HEK293 (cell line): Measurements from ENCODE around the gene RABIF.

Experiments
- GLI4 ChIP-seq: fragments of 450-650 bp; formaldehyde crosslinking; IDR thresholded peaks from 2 replicates; pipeline ENCODE4 v1.5.1; 2016; ENCODE audit warnings: missing biosample characterization, missing genetic modification characterization
- GLIS1 ChIP-seq: fragments of 450-650 bp; formaldehyde crosslinking; IDR thresholded peaks from 2 replicates; pipeline ENCODE4 v1.5.1; 2016; ENCODE audit warnings: missing biosample characterization, missing genetic modification characterization
- KLF16 ChIP-seq: fragments of 450-650 bp; formaldehyde crosslinking; IDR thresholded peaks from 2 replicates; pipeline ENCODE4 v1.5.1; 2017; ENCODE audit warnings: missing biosample characterization, missing genetic modification characterization
- KLF8 ChIP-seq: fragments of 450-650 bp; formaldehyde crosslinking; IDR thresholded peaks from 2 replicates; pipeline ENCODE4 v1.5.1; 2016; ENCODE audit warnings: missing biosample characterization, missing genetic modification characterization
- KLF9 ChIP-seq: fragments of 450-650 bp; formaldehyde crosslinking; IDR thresholded peaks from 2 replicates; pipeline ENCODE4 v1.5.1; 2016; ENCODE audit warnings: missing biosample characterization, missing genetic modification characterization, low read depth
- MZF1 ChIP-seq: fragments of 450-650 bp; formaldehyde crosslinking; IDR thresholded peaks from 2 replicates; pipeline ENCODE4 v1.5.1; 2017; ENCODE audit warnings: missing biosample characterization, missing genetic modification characterization, borderline replicate concordance
- OSR2 ChIP-seq: fragments of 450-650 bp; formaldehyde crosslinking; IDR thresholded peaks from 2 replicates; pipeline ENCODE4 v1.5.1; 2016; ENCODE audit warnings: missing biosample characterization, missing genetic modification characterization
- OVOL3 ChIP-seq: fragments of 450-650 bp; formaldehyde crosslinking; IDR thresholded peaks from 2 replicates; pipeline ENCODE4 v1.5.1; 2016; ENCODE audit warnings: missing biosample characterization, missing genetic modification characterization
- PRDM1 ChIP-seq: fragments of 450-650 bp; formaldehyde crosslinking; IDR thresholded peaks from 2 replicates; pipeline ENCODE4; 2016; ENCODE audit warnings: missing biosample characterization, missing genetic modification characterization
- SETDB1 ChIP-seq: IDR thresholded peaks from one replicate; pipeline ENCODE4 v1.6.1; 2017; ENCODE audit warnings: mild to moderate bottlenecking, low read length, moderate library complexity, mixed read lengths; ENCODE audit not compliant: insufficient read length
- TCF7L2 ChIP-seq: IDR thresholded peaks from 2 replicates; pipeline ENCODE4 v1.6.1; 2011; ENCODE audit warnings: low read depth, mild to moderate bottlenecking, inconsistent platforms, low read length, moderate library complexity, borderline replicate concordance
- YY1 ChIP-seq: fragments of 450-650 bp; formaldehyde crosslinking; IDR thresholded peaks from 2 replicates; pipeline ENCODE4 v1.5.1; 2018; ENCODE audit warnings: missing biosample characterization, missing genetic modification characterization
- ZFHX2 ChIP-seq: fragments of 450-650 bp; formaldehyde crosslinking; conservative IDR thresholded peaks from 2 replicates; pipeline ENCODE4 v1.5.1; 2016; ENCODE audit warnings: missing biosample characterization, missing genetic modification characterization
- ZFP3 ChIP-seq: fragments of 450-650 bp; formaldehyde crosslinking; IDR thresholded peaks from 2 replicates; pipeline ENCODE4 v1.5.1; 2016; ENCODE audit warnings: low read depth, missing biosample characterization, missing genetic modification characterization
- ZNF10 ChIP-seq: fragments of 450-650 bp; formaldehyde crosslinking; IDR thresholded peaks from 2 replicates; pipeline ENCODE4 v1.5.1; 2017; ENCODE audit warnings: missing biosample characterization, missing genetic modification characterization
- ZNF155 ChIP-seq: fragments of 450-650 bp; formaldehyde crosslinking; IDR thresholded peaks from 2 replicates; pipeline ENCODE4 v1.5.1; 2016; ENCODE audit warnings: missing biosample characterization, missing genetic modification characterization
- ZNF2 ChIP-seq: fragments of 450-650 bp; formaldehyde crosslinking; IDR thresholded peaks from 2 replicates; pipeline ENCODE4 v1.5.1; 2016; ENCODE audit warnings: missing biosample characterization, missing genetic modification characterization
- ZNF324 ChIP-seq: fragments of 450-650 bp; formaldehyde crosslinking; IDR thresholded peaks from 2 replicates; pipeline ENCODE4 v1.5.1; 2016; ENCODE audit warnings: missing biosample characterization, missing genetic modification characterization
- ZNF335 ChIP-seq: fragments of 450-650 bp; formaldehyde crosslinking; conservative IDR thresholded peaks from 2 replicates; pipeline ENCODE4 v1.5.1; 2016; ENCODE audit warnings: missing biosample characterization, missing genetic modification characterization
- ZNF350 ChIP-seq: fragments of 450-650 bp; formaldehyde crosslinking; IDR thresholded peaks from 2 replicates; pipeline ENCODE4 v1.5.0; 2017; ENCODE audit warnings: missing biosample characterization, mild to moderate bottlenecking, missing genetic modification characterization
- ZNF501 ChIP-seq: fragments of 450-650 bp; formaldehyde crosslinking; IDR thresholded peaks from 2 replicates; pipeline ENCODE4 v1.5.1; 2016; ENCODE audit warnings: missing biosample characterization, missing genetic modification characterization
- ZNF514 ChIP-seq: fragments of 450-650 bp; formaldehyde crosslinking; IDR thresholded peaks from 2 replicates; pipeline ENCODE4 v1.5.1; 2016; ENCODE audit warnings: missing biosample characterization, missing genetic modification characterization
- ZNF521 ChIP-seq: fragments of 450-650 bp; formaldehyde crosslinking; IDR thresholded peaks from 2 replicates; pipeline ENCODE4 v1.5.1; 2017; ENCODE audit warnings: missing biosample characterization, mild to moderate bottlenecking, missing genetic modification characterization
- ZNF664 ChIP-seq: fragments of 450-650 bp; formaldehyde crosslinking; IDR thresholded peaks from 2 replicates; pipeline ENCODE4 v1.5.1; 2016; ENCODE audit warnings: missing biosample characterization, missing genetic modification characterization
- ZSCAN16 ChIP-seq: fragments of 450-650 bp; formaldehyde crosslinking; IDR thresholded peaks from 2 replicates; pipeline ENCODE4 v1.5.1; 2016; ENCODE audit warnings: missing biosample characterization, missing genetic modification characterization
- ZSCAN30 ChIP-seq: fragments of 450-650 bp; IDR thresholded peaks from 2 replicates; pipeline ENCODE4 v1.5.1; 2018; ENCODE audit warnings: missing biosample characterization, mild to moderate bottlenecking, missing genetic modification characterization, moderate library complexity
- TF ChIP-seq, protein P1 (sequence below): fragments of 450-650 bp; formaldehyde crosslinking; IDR thresholded peaks from 2 replicates; pipeline ENCODE4 v1.5.1; 2016; ENCODE audit warnings: missing biosample characterization, missing genetic modification characterization
- TF ChIP-seq, protein P2 (sequence below): fragments of 450-650 bp; formaldehyde crosslinking; IDR thresholded peaks from 2 replicates; pipeline ENCODE4 v1.5.1; 2016; ENCODE audit warnings: missing biosample characterization, missing genetic modification characterization
- TF ChIP-seq, protein P3 (sequence below): fragments of 450-650 bp; formaldehyde crosslinking; IDR thresholded peaks from 2 replicates; pipeline ENCODE4 v1.5.1; 2016; ENCODE audit warnings: missing biosample characterization, missing genetic modification characterization
- TF ChIP-seq, protein P4 (sequence below): fragments of 450-650 bp; formaldehyde crosslinking; IDR thresholded peaks from 2 replicates; pipeline ENCODE4 v1.5.1; 2016; ENCODE audit warnings: missing biosample characterization, missing genetic modification characterization
- TF ChIP-seq, protein P5 (sequence below): fragments of 450-650 bp; formaldehyde crosslinking; IDR thresholded peaks from 2 replicates; pipeline ENCODE4 v1.5.1; 2016; ENCODE audit warnings: missing biosample characterization, missing genetic modification characterization, borderline replicate concordance

RABIF gene

DNA sequence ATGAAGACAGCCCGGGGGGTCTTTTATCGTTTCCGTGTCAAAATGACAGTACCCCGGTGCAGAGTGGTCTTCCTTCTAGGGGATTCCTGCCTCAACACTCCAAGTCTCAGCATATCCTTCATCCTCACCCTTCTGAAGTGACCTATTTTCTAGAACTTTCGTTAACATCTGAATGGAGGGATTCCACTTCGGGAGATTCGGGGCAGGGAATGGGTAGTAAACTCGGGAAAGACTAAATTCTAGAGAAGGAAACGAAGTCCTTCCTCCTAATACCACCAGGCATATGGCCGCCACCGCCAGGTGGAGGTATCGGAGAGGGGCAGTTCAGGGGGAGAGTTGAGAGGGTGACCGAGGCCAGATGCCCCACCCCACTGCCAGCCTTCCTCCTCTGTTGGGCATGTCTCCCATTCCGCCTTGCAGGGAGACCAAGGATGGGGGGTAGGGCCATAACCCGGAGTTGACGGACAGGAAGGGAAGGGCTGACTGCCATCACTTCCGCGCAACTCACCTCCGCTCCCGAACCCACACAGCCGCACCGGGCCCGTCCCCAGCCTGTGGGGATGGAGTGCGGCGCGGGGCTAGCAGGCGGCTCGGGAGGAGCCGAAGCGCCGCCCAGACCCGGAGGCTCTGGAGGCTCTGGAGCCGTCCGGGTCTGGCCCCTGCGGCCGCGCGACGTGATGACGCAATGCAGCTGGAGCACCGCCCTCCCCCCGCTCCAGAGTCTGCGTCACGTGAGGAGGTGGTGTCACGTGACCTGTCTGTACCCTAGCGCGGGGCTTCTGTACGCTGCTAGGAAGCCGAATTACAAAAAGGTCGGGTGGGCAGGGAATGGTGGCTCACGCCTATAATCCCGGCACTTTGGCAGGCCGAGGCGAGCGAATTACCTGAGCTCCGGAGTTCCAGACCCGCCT is 37.9 kb upstream of the RABIF start, which contains the start of gene KLHL12 (continued):
- no peak for TF ChIP-seq ZNF10 (tag by site-specific recombination)
- TF ChIP-seq ZNF514 (tag by site-specific recombination) = no peak
- peak; percentile 96 for TF ChIP-seq ZNF324 (tag by site-specific recombination)
- peak; percentile 93 for TF ChIP-seq KLF8 (tag by site-specific recombination)
- TF ChIP-seq ZSCAN16 (tag by site-specific recombination) = peak; percentile 85
- TF ChIP-seq, protein P1, sequence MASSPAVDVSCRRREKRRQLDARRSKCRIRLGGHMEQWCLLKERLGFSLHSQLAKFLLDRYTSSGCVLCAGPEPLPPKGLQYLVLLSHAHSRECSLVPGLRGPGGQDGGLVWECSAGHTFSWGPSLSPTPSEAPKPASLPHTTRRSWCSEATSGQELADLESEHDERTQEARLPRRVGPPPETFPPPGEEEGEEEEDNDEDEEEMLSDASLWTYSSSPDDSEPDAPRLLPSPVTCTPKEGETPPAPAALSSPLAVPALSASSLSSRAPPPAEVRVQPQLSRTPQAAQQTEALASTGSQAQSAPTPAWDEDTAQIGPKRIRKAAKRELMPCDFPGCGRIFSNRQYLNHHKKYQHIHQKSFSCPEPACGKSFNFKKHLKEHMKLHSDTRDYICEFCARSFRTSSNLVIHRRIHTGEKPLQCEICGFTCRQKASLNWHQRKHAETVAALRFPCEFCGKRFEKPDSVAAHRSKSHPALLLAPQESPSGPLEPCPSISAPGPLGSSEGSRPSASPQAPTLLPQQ (tag by site-specific recombination) = peak; percentile 86
- TF ChIP-seq GLIS1 (tag by site-specific recombination) = peak; percentile 69; the same call in 1 of the 2 replicates
- TF ChIP-seq ZNF664 = no peak
- TF ChIP-seq GLI4 (tag by site-specific recombination) = no peak; the same call in 1 of the 2 replicates
- TF ChIP-seq ZSCAN30 (tag by site-specific recombination) = peak; percentile 95
- TF ChIP-seq, protein P2, sequence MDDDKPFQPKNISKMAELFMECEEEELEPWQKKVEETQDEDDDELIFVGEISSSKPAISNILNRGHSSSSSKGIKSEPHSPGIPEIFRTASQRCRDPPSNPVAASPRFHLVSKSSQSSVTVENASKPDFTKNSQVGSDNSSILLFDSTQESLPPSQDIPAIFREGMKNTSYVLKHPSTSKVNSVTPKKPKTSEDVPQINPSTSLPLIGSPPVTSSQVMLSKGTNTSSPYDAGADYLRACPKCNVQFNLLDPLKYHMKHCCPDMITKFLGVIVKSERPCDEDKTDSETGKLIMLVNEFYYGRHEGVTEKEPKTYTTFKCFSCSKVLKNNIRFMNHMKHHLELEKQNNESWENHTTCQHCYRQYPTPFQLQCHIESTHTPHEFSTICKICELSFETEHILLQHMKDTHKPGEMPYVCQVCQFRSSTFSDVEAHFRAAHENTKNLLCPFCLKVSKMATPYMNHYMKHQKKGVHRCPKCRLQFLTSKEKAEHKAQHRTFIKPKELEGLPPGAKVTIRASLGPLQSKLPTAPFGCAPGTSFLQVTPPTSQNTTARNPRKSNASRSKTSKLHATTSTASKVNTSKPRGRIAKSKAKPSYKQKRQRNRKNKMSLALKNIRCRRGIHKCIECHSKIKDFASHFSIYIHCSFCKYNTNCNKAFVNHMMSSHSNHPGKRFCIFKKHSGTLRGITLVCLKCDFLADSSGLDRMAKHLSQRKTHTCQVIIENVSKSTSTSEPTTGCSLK (tag by site-specific recombination) = no peak
- no peak for TF ChIP-seq TCF7L2
- TF ChIP-seq, protein P3, sequence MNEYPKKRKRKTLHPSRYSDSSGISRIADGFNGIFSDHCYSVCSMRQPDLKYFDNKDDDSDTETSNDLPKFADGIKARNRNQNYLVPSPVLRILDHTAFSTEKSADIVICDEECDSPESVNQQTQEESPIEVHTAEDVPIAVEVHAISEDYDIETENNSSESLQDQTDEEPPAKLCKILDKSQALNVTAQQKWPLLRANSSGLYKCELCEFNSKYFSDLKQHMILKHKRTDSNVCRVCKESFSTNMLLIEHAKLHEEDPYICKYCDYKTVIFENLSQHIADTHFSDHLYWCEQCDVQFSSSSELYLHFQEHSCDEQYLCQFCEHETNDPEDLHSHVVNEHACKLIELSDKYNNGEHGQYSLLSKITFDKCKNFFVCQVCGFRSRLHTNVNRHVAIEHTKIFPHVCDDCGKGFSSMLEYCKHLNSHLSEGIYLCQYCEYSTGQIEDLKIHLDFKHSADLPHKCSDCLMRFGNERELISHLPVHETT (tag by site-specific recombination) = peak; percentile 61; the same call in 1 of the 2 replicates
- TF ChIP-seq ZNF155 (tag by site-specific recombination) = no peak
- TF ChIP-seq ZNF521 (tag by site-specific recombination) = no peak
- TF ChIP-seq, protein P4, sequence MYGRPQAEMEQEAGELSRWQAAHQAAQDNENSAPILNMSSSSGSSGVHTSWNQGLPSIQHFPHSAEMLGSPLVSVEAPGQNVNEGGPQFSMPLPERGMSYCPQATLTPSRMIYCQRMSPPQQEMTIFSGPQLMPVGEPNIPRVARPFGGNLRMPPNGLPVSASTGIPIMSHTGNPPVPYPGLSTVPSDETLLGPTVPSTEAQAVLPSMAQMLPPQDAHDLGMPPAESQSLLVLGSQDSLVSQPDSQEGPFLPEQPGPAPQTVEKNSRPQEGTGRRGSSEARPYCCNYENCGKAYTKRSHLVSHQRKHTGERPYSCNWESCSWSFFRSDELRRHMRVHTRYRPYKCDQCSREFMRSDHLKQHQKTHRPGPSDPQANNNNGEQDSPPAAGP (tag by site-specific recombination) = peak; percentile 82; the same call in 1 of the 2 replicates
- no peak for TF ChIP-seq ZFP3 (tag by site-specific recombination)
- TF ChIP-seq OVOL3 = no peak; the same call in 1 of the 2 replicates
- peak; percentile 65 for TF ChIP-seq KLF9 (tag by site-specific recombination)
- peak; percentile 93 for TF ChIP-seq KLF16
- TF ChIP-seq, protein P5, sequence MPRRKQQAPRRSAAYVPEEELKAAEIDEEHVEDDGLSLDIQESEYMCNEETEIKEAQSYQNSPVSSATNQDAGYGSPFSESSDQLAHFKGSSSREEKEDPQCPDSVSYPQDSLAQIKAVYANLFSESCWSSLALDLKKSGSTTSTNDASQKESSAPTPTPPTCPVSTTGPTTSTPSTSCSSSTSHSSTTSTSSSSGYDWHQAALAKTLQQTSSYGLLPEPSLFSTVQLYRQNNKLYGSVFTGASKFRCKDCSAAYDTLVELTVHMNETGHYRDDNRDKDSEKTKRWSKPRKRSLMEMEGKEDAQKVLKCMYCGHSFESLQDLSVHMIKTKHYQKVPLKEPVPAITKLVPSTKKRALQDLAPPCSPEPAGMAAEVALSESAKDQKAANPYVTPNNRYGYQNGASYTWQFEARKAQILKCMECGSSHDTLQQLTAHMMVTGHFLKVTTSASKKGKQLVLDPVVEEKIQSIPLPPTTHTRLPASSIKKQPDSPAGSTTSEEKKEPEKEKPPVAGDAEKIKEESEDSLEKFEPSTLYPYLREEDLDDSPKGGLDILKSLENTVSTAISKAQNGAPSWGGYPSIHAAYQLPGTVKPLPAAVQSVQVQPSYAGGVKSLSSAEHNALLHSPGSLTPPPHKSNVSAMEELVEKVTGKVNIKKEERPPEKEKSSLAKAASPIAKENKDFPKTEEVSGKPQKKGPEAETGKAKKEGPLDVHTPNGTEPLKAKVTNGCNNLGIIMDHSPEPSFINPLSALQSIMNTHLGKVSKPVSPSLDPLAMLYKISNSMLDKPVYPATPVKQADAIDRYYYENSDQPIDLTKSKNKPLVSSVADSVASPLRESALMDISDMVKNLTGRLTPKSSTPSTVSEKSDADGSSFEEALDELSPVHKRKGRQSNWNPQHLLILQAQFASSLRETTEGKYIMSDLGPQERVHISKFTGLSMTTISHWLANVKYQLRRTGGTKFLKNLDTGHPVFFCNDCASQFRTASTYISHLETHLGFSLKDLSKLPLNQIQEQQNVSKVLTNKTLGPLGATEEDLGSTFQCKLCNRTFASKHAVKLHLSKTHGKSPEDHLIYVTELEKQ (tag by site-specific recombination) = peak; percentile 74; the same call in 1 of the 2 replicates
- no peak for TF ChIP-seq SETDB1
- TF ChIP-seq ZFHX2 (tag by site-specific recombination) = peak; percentile 59; the same call in 1 of the 2 replicates
- no peak for TF ChIP-seq PRDM1 (tag by site-specific recombination)
- peak; percentile 99 for TF ChIP-seq MZF1 (tag by site-specific recombination)
- peak; percentile 71 for TF ChIP-seq YY1
- TF ChIP-seq ZNF350 (tag by site-specific recombination) = no peak
- peak; percentile 87 for TF ChIP-seq ZNF2 (tag by site-specific recombination)
- TF ChIP-seq ZNF335 = peak; percentile 96
- TF ChIP-seq OSR2 (tag by site-specific recombination) = peak; percentile 58; the same call in 1 of the 2 replicates
- TF ChIP-seq ZNF501 (tag by site-specific recombination) = peak; percentile 97
